B cell (primary cell): Measurements from ENCODE around the gene SH3GL1.

ENCODE experiments used
- EZH2 ChIP-seq: IDR thresholded peaks from 2 replicates; pipeline ENCODE4 v1.6.1; 2012; ENCODE audit warnings: borderline replicate concordance, low read depth, mild to moderate bottlenecking, moderate library complexity, low read length; ENCODE audit not compliant: insufficient read depth, poor library complexity, severe bottlenecking
- TF ChIP-seq, protein P1 (sequence below): fragments of 200-600 bp; IDR thresholded peaks from one replicate; pipeline ENCODE4 v1.8.0; 2022; ENCODE audit warnings: antibody characterized with exemption, mild to moderate bottlenecking

GRCh38 chr19:4354282-4354681 lies 46.1 kb downstream of the SH3GL1 start:
- TF ChIP-seq, protein P1, sequence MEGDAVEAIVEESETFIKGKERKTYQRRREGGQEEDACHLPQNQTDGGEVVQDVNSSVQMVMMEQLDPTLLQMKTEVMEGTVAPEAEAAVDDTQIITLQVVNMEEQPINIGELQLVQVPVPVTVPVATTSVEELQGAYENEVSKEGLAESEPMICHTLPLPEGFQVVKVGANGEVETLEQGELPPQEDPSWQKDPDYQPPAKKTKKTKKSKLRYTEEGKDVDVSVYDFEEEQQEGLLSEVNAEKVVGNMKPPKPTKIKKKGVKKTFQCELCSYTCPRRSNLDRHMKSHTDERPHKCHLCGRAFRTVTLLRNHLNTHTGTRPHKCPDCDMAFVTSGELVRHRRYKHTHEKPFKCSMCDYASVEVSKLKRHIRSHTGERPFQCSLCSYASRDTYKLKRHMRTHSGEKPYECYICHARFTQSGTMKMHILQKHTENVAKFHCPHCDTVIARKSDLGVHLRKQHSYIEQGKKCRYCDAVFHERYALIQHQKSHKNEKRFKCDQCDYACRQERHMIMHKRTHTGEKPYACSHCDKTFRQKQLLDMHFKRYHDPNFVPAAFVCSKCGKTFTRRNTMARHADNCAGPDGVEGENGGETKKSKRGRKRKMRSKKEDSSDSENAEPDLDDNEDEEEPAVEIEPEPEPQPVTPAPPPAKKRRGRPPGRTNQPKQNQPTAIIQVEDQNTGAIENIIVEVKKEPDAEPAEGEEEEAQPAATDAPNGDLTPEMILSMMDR = no peak
- no peak for TF ChIP-seq EZH2
